NCI-H510A (cell line): Measurements from ENCODE around the gene NOXA1.

Experiments
- DNase-seq: peaks from one replicate; lab custom pipeline; 2025; lab: John Stamatoyannopoulos, UW

Gene NOXA1

GRCh38 chr9:137387891-137388560 is 35.2 kb upstream of the NOXA1 start:
- no peak for DNase-seq

GRCh38 chr9:137388589-137389427 is 34.4 kb upstream of the NOXA1 start:
- DNase-seq = no peak

- DNase-seq = no peak
Measured at GRCh38 chr9:137389428-137389746, 33.8 kb upstream of the NOXA1 start.

- peak; percentile 62 for DNase-seq
Measured at GRCh38 chr9:137390553-137391410, 32.4 kb upstream of the NOXA1 start.

DNA sequence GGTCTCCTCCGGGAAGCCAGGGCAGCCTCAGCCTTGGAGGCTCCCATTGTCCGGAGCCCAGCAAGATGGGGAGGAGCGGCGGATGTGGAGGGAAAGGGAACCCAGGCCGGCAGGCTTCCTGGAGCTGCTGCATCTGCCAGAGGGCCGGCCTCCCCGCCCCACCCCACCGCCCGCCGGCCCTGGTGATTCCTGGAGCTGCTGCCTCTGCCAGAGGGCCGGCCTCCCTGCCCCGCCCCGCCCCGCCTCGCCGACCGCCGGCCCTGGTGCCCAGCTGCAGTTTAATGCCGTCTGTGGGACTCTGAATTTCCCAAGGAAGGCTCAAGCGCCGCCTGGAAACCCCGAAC is 31.8 kb upstream of the NOXA1 start:
- peak; percentile 79 for DNase-seq

DNA sequence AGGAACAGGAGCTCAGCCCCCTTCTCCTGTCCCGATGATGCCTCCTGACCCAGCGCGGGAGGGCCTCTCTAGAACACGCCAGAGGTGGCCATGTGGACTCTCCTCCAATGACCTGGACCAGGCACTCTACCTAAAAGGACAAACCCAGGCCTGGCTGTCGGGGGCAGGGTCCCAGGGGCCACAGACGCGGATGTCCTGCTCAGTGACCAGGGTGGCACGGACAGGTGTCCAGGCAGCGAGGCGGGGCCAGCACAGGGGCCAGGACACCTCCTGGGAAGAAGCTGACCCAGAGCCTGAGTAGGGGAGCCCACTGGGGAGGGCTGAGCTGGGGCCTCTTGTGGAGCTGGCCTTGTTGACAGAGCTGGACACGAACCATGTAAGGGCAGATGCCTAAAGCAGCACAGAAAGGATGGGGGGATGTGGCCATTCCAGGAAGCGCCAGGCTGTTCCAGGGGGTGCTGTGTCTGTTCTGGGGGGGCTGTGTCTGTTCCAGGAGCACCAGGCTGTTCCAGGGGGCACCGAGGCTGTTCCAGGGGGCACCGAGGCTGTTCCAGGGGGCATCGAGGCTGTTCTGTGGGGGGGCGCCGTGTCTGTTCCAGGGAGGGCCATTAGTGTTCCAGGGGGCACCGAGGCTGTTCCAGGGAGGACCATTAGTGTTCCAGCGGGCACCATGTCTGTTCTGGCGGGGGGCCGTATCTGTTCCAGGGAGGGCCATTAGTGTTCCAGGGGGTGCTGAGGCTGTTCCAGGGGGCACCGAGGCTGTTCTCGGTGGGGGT is 30.8 kb upstream of the NOXA1 start:
- DNase-seq = no peak

DNA sequence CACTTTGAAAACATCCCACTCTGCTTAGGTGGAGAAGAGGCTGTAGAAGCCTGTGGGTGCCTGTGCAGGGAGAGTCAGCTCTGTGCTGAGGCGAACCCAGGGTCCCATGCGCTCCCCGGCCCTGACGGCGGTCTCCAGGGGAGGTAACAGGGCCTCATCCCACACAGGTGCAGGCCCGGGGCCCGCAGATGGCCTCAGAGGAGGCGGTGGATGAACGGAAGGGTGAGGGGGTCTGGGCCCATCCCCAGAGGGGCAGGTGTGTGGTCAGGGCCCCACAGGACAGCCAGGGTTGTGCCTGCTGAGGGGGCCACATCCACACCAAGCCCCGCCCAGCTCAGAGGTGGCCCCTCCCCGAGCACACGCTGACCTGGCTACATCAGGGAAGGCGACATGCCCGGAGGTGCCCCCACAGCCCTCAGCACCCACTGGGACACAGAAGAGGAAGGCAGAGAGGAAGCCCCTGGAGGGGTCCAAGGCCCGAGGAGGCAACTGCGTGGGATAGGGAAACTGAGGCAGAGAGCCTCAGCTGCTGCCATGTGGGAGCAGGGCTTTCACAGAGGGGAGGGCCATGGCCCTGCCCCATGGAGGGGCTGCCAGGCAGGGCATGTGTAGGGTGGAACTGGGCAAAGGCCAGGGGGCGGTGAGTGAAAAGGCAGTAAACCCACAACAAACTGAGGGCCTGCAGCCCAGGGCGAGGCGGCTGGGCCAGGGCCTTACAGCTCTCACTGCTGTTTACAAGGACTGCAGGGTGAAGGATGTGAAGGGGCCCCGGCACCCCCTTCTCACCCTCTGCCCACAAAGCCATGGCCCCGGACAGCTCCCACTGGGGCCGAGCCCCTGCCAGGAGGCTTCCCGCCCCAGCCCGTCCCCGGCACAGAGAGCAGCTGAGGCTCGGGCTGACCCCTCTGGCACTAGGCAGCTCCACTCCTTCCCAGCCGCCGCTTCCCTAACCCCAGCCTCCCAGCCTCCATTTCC is 29.7 kb upstream of the NOXA1 start:
- DNase-seq = no peak

- DNase-seq = no peak
Measured at GRCh38 chr9:137394866-137395665, 28.1 kb upstream of the NOXA1 start.

GRCh38 chr9:137395666-137396010 is 27.6 kb upstream of the NOXA1 start:
- DNase-seq = no peak

GRCh38 chr9:137396227-137396626 is 27.0 kb upstream of the NOXA1 start:
- DNase-seq = no peak

GRCh38 chr9:137396634-137397367 is 26.4 kb upstream of the NOXA1 start:
- DNase-seq = no peak

DNA sequence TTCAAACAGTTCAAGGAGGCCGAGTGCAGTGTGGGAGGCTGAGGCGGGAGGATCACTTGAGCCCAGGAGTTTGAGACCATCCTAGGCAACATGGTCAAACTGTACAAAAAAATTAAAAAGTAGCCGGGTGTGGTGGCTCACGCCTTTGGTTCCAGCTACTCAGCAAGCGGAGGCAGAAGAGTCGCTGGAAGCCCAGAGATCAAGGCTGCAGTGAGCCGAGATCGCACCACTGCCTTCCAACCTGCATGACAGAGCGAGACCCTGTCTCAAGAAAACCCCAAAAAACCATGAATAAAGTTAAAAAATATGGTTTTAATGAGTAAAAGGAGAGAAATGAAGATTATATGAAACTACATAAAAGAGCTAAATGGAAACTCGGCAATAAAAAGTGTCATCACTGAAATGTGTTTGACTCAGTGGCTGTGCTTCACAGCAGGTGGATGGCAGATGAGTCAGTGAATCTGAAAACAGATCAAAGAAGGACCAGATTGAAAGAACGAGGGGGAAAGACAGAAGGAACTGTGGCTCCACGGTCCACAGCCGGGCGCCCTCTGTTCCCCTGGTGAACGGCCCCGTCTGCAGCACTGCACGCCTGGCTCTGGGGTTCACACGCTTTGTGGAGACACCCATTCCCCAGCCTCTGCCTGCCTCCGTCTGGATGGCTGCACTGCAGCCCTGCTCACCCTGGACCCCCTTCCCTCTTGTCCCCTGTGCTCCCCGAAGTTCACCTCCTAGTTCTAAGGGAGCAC is 25.3 kb upstream of the NOXA1 start:
- no peak for DNase-seq

GRCh38 chr9:137398561-137399468 is 24.4 kb upstream of the NOXA1 start:
- no peak for DNase-seq

DNA sequence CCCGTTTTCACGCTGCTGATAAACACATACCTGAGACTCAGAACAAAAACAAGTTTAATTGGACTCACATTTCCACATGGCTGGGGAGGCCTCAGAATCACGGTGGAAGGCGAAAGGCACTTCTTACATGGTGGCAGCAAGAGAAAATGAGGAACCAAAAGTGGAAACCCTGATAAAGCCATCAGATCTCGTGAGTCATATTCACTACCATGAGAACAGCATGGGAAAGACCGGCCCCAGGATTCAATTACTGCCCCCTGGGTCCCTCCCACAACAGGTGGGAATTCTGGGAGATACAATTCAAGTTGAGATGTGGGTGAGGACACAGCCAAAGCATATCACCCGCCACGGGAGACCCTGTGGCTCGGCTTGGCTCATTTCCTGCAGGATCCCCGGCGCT is 20.4 kb upstream of the NOXA1 start:
- no peak for DNase-seq

GRCh38 chr9:137403269-137403668 is 19.9 kb upstream of the NOXA1 start:
- no peak for DNase-seq

GRCh38 chr9:137404961-137405567 is 18.1 kb upstream of the NOXA1 start:
- no peak for DNase-seq

- no peak for DNase-seq
Measured at GRCh38 chr9:137405677-137406081, 17.5 kb upstream of the NOXA1 start.
